Stimulated activated CD4-positive, alpha-beta T cell treated with anti-CD3 and anti-CD28 coated beads, TNF-alpha, amount 100 ng/mL, for 1 hour (primary cell): ENCODE results near the gene JAG1.

Experiments used
- DNase-seq, 3 donors: peaks; one replicate each; pipeline ENCODE4 v3.0.0-alpha.2; 2020; ENCODE audit warnings: low read depth in 3 of 3, low spot score in 1 of 3

JAG1 gene

DNA sequence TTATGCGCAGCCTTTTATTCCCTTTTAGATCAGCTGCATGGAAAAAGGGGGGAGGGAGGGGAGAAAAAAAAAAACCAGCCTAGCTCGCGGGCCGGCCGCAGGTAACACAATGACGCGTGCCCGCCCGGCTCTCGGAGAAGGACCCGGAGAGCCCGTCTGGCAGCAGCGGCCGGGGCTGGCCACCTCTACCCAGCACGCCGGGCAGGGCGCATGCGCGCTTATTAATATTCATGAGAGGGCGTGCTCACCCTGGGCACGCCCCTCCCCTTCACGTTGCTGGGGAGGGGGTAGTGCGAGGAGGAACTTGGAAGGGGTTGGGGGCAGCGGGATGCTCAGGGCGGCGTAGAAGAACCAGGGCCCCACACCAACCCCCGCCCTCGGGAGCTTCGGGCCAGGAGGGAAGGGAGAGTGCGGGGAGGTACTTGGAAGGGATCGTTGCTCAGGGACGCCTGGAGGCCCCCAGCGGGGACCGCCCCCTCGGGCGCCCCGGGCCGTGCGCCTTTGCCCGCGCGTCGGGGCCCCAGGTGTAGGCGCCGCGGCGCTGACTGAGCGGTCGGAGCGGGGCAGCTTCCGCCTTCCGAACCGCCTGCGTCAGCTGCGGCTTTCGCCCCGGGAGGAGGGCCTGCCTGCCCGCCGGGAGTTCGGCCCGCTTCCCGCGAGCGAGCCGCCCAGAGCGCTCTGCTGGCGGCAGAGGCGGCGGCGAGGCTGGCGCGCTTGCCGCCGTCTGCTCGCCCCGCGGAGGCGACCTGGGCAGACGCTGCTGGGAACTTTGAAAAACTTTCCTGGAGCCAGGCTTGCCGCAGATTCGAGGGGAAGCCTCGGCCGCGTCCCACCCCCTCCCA, at the start of gene JAG1:
Gene JAG1 (minus strand): TSS at position 158 of the 842 bp plus-strand sequence. CDS start 469 bp downstream, outside the sequence.
- peak in 1 of 3 donors; percentile 14 for DNase-seq

DNA sequence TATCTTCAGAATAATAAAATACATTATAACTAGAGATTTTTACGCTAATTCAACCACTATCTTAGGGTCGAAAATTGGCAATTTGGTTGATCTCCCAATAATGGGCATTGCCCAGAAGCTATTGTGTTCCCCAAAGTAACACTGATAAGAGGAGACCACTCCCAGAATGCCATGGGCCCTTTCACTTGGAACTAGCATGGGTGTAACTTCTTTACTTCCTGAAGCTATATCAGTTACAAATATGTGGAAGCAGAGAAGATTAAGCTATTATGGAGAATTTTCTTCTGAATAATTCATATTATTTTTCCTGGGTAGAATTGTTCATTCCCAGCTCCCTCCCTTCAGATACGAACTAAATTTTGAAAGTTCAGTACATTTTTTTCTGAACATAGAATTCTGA, 48.2 kb upstream of the JAG1 start:
- no peak for DNase-seq

DNA sequence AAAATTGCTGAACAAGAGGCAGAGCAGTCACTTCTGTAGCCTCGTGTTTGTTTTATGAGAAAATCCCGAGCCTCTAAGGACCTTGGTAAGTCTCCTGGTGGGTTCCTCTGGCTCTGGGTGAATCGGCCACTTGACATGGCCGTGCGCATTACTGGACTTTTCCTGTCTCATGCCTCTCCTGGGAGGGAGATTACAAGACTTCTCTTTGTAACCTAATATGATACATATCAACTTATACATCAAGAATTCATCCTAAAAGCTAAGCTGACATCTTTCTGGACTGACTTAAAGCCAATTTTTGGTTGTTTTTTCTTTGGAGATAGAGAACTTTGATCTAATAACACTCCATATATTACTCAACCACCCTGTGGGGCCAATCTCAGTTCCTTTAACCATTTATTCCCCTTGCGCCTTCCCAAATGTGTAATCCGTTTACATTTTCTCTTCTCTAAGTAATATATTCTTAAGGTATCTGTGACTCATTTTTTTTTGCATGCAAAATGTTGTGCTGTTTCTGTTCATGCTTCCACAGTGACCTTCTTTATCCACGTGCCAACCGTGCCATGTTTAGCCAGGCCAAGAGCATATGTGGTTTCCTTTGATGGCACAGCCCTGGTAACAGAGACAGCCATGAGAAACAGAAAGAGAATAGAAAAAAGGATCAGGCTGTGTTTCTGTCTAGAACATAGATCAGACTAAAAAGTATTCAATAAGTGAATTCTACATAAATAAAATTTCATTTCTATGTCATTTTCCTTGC, 47.5 kb upstream of the JAG1 start:
- DNase-seq = no peak

DNA sequence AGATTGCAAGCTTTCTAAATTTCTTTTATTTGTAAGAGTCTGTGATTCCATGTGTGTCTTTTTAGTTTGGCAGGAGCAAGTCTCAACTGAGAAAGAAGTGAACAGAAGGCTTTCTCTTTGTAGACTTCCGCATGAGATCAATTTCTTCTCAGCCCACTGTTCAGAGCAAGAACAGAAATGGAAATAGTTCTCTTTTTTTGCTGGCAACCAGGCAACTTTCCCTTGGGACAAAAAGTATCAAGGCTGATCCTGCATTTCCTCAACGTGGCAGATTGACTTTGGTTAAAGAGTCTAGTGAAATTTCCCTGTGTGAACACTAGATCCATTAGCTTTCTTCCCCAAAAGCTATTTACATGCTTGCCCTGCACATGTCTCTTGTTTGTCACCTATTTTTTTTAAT, 46.8 kb upstream of the JAG1 start:
- DNase-seq = no peak

DNA sequence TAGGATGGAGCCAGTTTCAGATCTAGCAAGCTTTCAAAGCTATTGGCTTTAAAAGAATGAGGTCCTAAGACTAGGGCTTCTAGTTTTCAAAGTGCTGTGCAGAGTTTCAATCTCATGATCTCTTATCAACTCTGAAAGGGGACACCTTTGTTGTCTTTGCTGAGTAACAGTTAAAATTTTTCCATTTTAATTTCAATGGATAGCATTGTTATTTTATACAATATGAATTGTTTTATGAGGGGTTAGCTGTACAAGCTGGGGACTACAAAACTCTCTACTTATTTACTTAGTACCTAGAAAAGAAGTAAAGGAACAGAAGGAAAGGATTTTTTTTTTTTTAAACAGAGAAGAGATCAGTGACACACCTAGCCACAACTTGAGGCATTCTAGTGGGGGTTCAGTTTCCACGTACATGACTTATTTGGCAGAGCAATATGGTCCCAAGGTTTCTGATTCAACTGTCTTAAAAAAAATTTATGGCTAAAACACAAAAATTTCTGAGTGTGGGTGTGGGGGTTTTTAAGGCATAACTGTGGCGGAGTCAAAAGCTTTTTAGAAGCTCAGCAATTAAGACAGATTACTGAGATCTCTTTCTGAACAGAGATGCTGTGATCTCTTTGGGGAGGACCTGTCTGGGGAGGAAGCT, 46.1 kb upstream of the JAG1 start:
- no peak for DNase-seq

DNA sequence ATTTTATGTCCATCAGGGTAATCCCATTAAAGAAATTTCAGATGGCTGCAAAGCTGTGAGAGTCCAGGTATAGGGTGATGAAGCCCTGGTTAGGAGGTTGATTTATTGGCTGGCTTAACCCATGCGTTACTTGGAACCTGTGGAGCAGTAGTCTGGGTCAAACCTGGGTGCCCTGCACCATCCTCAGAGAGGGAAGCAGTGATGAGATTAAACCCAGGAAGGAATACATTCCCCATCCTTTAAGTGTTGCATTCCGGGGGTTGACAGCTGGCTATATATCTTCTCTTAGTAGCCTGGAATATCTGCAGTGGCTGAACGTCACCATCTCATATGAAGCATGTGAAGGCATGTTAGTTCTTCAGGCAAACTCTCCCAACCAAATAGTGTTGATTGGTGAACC, 44.9 kb upstream of the JAG1 start:
- no peak for DNase-seq

DNA sequence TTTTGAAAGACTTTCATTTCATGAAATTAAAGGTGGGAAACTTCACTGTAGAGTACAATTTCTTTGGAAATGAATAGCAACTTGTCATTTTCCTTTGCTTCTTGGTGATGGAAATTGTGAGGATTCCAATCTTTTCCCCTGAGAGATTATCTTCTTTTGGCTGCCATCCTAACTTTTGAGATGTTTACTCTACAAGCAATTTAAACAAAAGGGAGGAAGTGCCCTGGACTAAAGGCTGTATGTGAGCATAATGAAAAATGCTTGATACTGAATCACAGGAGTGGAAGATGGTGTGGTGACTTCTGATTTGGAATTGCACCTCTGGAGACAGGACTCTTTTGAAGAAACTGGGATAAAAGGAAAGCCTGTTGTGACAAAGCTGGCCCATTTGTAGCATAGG, 43.1 kb upstream of the JAG1 start:
- DNase-seq = no peak

DNA sequence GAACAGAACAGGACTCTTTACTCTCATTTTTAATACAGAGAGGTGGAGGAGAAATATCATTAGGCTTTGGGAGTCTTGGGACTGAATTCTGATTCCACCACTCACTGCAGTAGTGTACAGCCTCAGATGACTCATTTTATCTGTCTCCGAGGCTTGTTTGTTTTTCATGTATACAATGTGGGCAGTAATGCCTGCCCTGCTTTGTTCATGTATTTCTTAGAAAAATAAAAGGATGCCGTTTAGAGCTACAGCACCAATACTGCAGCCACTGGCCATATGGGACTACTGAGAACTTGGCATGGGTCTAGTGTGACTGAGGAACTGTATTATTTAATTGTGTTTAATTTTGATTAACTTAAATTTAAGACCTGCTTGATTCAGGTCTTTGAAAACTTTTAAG, 41.2 kb upstream of the JAG1 start:
- DNase-seq = no peak

DNA sequence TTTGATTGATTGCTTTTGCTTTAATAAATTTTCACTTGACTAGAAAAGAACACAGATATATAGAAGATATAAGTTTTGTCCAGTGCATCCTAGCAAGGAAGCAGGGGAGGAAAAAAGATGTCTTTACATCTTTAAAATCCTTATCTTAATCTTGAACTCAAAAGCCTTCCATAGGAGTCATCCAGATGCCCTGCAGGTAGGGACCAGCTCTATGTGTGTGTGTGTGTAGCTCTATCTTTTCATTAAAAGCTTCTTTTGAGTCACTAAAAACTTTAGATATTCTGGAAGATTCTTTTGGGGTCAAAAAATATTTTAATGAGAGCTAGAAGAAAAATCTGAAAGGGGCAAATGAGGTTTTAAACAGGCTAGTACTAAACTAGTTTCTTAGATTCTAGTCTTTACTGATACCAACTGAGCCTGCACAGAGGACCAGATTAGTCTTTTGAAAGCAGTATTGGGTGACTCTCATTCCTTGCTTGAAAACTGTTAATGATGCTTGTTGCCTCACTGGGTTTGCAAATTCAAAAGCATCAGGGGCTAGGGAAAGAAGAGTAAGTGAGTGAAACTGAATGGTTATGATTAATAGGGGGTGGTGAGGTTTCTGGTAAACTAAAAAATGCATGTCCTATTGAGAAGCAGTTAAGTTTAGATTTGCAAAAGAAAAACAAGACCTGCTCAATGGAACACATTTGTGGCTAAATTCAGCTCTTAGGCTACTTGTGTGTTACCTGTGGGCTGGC, 40.6 kb upstream of the JAG1 start:
- DNase-seq = no peak

DNA sequence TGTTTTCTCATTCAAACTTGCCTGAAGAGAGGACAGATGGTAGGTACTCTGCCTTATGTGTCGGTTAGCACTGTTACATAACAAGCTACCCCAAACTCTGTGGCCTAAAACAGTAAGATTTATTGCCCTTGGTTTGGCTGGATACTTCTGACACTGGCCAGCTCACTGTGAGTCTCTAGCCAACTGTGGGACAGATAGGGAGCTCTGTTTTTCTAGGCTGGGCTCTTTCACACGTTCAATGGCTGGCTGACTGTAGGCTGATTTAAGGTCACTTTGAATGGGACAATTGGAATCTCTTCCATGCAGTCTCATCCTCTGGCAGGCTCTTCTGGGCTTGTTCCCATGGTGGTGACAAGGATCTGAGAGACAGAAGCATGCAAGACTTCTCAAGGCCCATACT, 39.4 kb upstream of the JAG1 start:
- DNase-seq = no peak

DNA sequence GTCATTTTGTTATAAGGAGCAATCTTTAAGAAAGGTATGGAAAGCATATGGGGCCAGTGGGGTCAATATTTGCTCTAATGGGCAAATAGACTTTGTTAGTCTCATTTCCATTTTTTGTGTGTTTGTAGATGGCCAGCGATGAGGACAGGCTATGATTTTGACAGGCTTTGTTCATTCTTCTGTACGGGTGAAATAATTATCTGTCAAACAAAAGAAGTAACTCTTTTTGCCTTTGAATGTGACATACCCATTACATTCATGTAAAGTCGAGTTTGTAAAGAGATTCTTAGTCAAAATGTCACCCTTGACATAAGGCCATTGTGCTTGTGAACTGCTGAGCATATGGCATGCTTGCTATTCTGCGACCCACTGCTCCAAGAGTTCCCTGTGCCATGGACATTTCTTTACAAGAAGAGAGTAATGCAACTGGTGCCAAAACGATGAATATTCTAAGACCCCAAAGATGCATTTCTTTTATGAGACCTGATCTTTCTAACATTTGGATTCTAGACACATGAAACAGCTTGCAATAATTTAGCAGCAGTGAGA, 38.2 kb upstream of the JAG1 start:
- no peak for DNase-seq

DNA sequence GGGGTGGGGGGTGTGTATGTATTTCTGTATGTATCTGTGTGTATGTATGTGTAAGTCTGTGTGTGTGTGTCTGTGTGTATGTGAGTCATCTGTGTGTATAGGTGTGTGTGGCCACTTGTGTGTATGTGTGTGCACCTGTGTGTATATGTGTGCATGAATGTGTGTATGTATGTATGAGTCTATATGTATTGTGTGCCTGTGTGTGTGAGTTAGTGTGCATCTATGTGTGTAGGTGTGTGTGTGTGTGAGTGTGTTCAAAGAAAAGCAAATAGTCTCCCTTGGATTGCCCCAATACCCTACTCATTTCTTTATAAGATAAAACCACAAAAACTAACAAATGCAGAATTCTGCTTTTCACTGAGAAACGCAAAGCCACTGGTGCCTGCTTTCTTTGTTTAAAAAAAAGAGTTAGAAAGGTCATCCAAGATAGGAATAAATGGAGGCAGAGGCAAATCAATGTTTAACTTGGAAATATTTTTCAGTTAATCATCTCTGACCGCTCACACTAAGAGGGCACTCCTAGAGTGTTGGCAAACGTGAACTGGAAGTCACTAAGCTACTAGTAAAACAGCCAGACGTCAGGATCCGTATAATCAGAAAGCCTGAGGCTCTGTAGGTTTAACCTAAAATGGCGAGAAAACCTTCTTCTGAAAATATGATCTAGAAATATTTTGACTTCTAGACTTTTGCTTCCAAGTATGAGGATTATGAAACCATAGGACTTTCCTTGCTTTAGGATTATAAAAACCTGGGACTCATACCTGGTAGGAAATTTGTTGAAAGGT, 37.4 kb upstream of the JAG1 start:
- no peak for DNase-seq

DNA sequence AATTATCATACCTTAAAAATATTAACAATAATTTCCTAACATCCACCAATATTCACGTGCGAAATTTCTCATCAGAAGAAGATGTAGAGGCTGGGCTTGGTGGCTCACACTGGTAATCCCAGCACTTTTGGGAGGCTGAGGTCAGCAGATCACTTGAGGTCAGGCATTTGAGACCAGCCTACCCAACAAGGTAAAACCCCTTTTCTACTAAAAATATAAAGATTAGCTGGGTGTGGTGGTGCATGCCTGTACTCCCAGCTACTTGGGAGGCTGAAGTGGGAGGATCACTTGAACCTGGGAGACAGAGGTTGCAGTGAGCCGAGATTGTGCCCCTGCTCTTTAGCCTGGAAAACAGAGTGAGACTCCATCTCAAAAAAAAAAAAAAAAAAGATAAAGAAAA, 36.1 kb upstream of the JAG1 start:
- DNase-seq = no peak

DNA sequence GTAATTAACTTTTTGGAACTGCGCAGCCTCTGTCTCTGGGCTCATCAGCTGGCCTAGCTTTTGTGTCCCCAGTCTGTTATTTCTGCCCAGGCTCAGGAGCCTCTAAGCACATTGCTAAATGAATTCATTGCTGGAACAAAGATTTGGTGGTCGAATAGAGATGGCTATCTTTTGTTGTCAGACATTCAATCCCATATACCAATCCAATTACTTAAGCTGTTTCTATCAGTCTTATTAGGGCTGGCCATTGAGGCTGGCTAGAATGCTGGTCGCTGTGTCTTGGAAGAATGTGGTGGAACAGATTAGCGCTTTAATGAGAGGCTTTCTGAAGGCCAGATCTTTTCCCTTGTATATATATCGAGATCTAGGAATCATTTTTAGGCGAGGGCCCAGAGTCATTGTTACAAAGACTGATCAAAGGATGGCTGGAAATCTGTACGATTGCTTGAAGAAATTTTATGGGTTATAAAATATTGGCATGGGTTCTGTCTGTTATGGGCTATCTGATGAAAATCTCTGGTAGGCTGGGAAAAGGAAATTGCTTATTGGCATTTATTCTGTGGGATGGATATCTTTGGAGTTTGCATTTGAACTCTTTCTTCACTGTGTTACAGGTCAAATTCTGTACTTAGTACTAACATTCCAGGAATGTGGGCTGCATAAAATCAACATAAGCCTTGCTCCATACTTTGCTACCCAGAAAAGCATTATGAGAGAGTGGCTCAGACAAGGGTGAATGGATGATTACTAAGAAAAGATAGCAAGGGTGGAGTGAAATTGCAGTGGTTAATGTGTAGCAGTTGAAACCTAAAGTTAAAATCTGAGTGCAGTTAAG, 34.8 kb upstream of the JAG1 start:
- DNase-seq = no peak

DNA sequence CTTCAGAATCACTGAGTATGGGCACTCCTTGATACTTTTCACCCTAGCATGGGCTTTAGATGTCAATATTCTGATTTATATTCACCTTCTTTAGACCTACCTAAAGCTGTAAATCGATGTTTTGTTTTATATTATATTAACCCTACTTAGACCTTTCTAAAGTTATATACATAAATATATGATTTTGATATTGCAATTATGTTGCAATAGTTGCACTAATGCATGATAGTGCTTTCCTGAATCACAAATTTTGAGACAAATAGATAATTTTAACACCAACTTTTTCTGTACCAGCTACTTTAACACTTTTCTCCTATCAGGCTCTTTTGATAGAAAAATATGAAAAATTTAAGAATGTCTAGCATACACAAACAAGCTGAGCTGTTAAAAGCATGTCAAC, 34.0 kb upstream of the JAG1 start:
- no peak for DNase-seq

DNA sequence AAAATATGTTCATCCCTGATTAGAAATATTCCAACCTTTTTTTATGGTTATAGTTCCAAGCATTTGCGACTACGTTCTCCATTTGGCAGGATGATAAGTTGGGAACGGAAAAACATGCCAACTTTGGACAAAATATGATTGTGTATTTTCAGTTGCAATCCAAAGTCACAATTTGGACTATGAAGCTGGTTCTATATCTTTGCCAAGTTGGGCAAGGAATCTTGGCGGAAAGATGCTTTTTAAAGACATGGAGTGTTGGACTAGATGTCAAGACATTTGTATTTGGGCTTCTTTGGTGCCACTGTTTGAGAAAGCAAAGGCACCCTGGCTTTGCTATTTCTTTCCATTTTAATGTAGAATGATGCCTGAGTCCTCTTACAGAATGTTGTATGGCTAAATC, 33.3 kb upstream of the JAG1 start:
- no peak for DNase-seq

DNA sequence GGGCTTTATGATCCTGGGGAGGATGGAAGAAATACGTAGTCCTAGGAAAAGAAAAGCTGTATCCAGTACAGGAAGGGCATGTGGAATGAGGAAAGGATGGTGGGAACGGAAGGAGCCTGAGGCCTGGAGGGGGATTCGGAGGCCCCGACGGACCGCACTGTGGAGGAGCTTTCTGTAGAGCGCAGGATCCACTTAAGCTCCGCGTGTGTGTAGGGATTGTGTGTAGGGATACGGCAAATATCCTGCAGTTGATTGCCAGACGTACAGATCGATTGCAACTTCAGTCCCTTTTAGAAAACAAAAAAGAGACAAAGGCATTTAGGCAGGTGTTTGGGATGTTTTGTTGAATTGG, 32.6 kb upstream of the JAG1 start:
- DNase-seq = no peak

DNA sequence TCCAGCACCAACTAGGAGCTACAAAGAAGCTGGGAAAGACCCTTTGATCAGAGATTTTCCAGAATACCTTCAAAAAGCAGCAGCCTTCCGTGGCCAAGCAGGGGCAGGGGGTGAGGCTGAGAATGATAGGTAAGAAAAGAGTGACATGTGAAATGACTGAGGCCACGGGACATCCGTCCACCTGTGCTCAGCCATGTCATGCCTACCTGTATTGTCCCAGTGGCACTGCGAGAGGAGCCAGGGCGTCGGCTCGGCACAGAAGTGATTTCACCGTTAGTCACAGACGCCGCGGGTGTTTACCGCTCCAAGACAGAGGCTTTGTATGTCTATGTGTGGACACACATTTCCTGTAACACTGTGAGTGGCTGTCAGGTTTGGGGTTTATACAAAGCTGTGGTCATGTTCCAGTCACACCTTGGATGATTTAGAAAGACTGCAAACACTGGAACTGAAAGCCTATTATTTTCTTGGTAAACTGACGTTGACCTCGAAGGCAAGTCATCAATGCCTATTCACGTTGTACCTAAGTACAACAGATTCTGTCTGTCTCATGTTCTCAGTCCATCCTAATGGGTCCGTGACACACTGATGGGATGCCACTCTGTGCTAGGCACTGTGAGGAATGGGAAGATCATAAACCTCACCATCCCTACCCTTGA, 32.1 kb upstream of the JAG1 start:
- DNase-seq = no peak

DNA sequence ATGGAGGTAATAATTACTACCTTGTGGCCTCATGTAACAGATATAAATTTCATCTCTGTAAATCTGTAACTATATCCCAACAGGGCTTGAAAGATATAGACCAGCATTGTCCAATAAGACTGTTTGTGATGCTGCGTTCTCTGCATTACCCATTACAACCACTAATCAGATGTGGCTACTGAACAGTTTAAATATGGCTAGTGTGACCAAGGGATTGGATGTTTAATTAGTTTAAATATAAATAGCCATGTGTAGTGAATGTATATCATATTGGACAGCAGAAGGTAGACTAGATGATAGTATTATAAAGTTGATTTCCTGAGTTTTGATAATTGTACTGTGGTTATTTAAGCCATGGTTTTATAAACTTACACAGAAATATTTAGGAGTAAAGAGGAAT, 27.8 kb upstream of the JAG1 start:
- no peak for DNase-seq
